Spleen (tissue), 7 donors: Measurements from ENCODE around the gene BLOC1S4.

ENCODE experiments used
- CTCF ChIP-seq, 11 experiments: fragments of 200-600 bp in 7 of 11; fragments of 450-650 bp in 4 of 11; sonication (generic) in 4 of 11; IDR thresholded peaks in 8 of 11; conservative IDR thresholded peaks in 3 of 11; 1 replicate in 7 of 11; 2 replicates in 4 of 11; pipeline versions ENCODE4 v1.4.0 to v1.8.0; 2016 to 2021; ENCODE audit warnings: antibody characterized with exemption in 11 of 11, inconsistent platforms in 4 of 11, mild to moderate bottlenecking in 1 of 11
- POLR2A ChIP-seq, 3 donors: fragments of 450-650 bp; IDR thresholded peaks; one replicate each; pipeline ENCODE4 v1.5.1; 2017; ENCODE audit warnings: antibody characterized with exemption in 3 of 3, mild to moderate bottlenecking in 1 of 3
- donor health status: DM: no; HTN: no; CAD: no; lungs with moderate emphysema.
- donor health status: DM: no; HTN: no; CAD: no.
- donor health status: DM: no; HTN: no; CAD: no.

- TF ChIP-seq CTCF (IDR thresholded peaks at IDR 0.05 in 8 of 11, conservative IDR thresholded peaks at IDR 0.05 in 3 of 11) (no peak), POLR2A (IDR thresholded peaks at IDR 0.05) (no peak)
These were observed 3.1 kb downstream of the BLOC1S4 start for GRCh38 chr4:6718932-6719610.
